Pons (tissue), 1 donor: ENCODE data around the gene NPEPL1.
"Not testable (repeated sequence)": the region's sequence is repeated elsewhere in the genome, so short reads cannot be mapped to it uniquely, and the experiment has no call there.

ENCODE experiments used
- DNase-seq: peaks from one replicate; pipeline ENCODE4 v3.0.0-alpha.2; 2016; ENCODE audit warnings: low spot score

Gene NPEPL1

DNA sequence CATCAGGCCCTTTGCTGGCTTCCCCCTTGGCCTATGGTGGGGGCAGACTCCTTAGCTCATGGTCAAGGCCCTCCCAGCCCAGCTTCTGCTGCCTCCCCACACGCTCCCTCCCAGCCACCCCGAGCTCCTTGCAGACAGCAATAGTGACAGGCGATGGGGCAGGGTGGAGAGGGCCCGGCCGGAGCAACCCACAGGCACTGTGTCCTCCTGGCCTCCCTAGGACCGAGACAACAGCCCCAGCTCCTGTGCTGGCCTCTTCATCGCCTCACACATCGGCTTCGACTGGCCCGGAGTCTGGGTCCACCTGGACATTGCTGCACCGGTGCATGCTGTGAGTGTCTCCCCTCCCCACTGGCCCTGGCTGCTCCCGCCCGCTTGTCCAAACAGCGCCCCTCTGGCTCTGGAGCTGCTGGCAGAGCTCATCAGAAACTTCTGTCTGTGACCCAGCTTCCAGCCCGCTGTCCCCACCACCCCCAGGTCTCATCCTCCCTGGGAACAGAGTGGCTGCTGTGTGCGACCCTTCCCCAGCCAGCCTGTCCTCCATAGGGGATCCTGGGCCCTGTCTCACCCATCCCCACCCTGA, 21.8 kb downstream of the NPEPL1 start:
- DNase-seq = no peak

DNA sequence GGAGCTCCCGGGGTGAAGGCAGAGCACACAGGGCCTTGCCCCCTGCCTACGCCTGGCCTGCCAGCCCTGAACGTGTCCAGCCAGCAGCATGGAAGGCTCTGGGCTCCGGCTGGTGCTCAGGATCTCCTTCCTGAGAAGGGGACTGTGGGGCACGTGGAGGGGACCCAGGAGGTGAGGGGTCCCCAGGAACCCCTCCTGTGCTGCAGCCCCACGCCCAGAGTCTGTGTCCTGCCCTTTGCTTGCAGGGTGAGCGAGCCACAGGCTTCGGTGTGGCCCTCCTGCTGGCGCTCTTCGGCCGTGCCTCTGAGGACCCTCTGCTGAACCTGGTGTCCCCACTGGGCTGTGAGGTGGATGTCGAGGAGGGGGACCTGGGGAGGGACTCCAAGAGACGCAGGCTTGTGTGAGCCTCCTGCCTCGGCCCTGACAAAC, 22.3 kb downstream of the NPEPL1 start:
- no peak for DNase-seq

DNA sequence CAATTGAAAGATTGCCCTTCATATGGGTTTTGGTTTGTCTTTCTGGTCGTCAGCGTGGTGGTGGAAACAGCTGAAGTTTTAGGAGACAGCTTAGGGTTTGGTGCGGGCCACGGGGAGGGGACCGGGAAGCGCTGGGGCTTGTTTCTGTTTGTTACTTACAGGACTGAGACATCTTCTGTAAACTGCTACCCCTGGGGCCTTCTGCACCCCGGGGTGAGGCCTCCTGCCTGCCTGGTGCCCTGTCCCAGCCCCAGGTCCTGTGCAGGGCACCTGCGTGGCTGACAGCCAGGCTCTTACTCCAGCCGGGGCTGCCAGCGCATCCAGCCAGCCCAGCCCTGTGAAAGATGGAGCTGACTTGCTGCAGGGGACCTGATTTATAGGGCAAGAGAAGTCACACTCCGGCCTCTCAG, 22.8 kb downstream of the NPEPL1 start:
- DNase-seq = no peak

DNA sequence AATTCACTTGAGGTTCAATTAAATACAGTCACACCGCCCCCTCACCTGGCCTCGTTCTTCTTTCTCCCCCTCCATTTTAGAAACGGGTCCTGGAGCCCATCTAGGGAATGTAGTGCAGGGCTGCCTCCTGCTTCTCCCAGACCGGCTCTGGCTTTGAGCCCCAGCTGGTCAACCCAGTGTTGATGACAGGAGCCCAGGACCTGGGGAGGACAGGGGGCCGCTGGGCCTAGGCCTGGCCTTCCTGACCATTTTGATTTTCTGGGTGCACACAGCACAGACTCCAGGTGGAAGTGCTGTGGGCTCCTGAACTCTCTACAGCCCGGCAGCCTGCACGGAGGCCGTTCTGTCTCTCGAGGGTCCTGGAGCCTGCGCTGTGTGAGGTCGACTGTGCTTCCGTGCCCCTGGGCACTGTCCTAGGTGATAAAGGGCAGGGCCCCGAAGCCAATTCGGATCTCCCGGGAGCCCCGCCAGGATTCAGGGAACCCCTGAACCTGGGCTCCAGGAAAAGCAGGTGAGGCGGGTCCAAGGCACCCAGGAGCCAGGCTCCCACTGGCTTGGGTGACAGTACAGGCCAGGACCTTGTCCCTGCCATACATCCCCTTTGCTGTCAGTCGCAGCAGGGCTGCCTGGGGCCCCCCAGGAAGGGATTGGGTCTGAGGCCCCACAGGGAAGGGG, 23.3 kb downstream of the NPEPL1 start:
- no peak for DNase-seq

DNA sequence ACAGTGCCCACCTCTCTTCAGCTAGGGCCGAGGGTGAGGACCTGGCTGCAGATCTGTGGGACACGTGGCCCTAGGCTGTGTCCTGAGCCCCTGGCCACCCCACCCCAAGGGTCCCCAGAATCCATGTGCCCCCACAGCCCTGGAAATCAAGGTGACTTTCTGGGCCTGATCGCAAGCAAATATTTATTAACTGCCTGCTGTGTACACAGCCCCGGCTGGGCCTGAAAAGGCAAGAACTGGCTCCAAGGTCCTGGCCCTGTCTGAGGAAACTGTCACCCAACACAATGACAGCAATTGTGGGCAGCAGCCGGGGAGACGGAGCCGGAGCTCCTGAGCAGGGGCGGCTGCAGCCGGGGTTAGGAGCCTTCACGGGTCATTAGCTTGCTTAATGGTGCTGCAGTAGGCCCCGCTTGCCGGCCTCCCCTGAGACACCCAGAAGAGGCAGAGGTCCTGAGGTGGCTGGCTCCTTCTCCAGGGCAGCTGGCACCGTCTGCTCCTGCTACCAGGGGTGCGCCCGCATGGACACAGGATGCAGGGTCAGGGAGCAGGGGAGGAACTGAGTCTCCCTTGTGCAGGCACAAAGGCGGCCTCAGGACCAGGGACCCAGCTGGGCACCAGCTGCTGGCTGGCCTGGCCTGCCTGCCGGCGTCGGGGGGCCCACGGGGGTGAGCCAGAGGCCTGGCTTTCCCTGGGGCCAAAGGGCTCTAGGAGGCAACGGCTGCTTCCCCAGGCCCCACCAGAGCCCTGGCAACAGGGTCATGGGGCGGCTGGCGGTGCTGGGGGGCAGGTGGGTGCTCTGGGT, 24.1 kb downstream of the NPEPL1 start:
- DNase-seq = peak; percentile 41

DNA sequence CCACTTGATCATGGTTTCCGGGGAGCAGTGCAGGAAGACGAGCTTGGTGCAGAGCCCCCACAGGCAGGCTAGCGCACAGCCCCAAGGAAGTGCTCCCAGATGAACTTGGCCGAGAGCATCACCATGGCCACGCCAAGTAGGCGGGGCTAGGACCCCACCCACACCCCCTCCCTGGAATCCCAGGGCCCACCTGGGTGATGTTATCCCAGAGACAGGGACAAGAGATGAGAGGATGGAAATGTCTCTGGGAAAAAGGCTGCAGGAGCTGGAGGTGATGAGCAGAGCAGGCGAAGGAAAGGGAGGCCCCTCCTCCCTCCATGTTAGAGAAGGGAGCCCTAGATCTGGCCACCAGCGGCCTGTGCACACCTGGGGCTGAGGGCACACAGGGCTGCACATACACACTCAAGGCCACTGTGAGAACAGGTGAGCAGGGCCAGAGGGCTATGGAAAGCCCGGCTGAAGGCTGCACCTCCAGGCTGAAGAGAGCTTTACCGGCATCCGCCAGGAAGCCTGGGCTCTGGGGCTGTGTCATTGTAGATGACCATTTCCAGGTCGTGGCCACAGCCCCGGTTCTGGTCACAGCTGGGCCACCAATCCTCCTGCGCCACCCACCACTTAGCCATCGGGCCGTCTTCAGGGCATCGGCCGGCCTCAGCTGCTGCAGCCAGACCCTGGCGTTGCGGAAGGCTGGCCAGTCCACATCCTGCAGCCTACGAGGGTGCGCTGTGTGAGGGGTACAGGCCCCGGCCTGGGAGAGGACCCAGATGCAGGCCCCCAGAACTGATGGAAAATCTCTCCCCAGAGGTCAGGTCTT, 24.9 kb downstream of the NPEPL1 start:
- DNase-seq = no peak

DNA sequence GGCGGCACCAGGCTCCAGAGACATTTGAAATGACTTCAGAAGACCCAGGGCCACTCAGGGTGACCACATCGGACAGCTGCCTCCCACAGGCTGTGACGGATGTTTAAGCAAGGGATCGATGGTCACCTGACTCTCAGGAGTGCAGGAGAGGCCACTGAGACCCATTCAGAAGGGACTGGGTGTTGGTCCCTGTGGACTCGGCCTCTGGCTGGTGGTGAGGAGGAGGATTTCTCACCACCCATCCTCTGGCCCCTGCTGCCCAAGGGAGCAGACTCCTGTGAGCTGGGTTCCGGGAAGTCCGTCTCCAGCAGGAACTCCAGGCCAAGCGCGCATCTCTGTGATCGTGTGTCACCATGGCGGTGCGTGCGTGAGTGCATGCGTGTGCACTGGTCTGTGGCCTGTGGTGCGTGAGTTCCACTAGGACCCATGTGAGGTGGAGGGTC, 25.5 kb downstream of the NPEPL1 start:
- no peak for DNase-seq

DNA sequence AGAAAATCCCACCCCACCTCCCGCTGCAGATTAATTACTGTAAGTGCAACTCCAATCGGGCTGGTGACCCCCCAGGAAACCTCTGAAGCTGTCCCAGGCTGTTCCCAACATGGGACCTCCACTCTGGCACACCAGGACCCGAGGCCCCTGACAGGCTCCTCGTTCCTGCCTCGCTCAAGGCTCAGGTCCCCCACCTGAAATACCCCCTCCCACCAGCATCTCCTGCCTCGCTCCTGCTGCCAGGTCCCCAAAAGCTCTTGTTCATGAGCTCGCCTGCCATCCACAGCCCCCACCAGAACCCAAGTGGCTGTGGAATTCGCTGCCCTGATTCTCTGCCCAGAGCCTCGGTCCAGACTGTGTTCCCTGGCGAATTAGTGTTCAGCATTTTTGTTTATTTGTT, 26.1 kb downstream of the NPEPL1 start:
- no peak for DNase-seq

DNA sequence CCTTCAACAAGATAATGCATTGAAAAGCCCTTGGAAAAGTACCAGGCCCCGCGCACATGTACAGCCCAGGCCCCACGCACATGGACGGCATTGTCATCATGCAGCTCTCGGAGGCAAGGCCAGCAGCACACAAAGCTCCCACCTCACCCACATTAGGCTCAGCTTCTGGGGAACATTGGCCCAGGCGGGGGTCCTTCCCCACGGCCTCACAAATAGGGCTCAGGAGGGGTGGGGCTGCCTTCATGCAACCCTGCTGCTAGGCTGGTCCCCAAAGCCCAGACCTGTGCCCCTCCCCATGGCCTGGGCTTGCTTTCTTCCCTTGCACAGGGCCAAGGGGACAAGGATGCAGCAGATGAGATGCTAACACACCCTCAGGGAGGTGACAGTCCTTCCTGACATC, 26.7 kb downstream of the NPEPL1 start:
- no peak for DNase-seq

DNA sequence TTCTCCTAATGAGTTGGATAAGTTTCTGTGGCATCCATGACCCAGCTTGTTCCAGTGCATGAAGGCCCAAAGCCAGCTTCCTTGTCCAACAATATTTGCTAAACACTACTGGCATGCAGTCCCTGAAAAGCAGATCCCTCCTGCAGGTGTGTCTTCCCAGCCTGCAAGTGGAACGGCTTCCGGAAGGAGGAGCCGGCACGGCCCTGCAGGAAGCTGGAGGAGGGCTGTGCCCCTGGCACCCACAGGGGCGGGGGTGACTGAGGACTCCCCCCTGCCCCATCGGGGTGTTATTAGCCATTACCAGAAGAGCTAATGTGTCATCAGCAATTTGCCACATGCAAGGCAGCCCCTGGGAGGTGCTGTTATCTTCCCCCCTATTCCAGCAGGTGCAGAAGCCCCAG, 27.4 kb downstream of the NPEPL1 start:
- DNase-seq = no peak

DNA sequence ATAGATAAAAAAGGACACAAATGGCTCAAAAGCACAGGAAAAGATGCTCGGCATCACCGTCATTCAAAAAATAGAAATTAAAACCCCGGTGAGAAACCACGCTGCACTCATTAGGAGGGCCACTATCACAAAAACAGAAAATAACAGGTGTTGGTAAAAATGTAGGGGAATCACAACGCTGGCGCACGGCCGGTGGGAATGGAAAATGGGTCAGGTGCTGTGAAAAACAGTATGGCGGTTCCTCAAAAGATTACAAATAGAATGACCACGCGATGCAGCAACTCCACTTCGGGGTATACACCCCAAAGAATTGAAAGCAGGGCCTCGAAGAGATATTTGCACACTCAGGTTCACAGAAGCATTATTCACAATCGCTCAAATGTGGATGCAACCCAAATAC, 28.3 kb downstream of the NPEPL1 start:
- no peak for DNase-seq

DNA sequence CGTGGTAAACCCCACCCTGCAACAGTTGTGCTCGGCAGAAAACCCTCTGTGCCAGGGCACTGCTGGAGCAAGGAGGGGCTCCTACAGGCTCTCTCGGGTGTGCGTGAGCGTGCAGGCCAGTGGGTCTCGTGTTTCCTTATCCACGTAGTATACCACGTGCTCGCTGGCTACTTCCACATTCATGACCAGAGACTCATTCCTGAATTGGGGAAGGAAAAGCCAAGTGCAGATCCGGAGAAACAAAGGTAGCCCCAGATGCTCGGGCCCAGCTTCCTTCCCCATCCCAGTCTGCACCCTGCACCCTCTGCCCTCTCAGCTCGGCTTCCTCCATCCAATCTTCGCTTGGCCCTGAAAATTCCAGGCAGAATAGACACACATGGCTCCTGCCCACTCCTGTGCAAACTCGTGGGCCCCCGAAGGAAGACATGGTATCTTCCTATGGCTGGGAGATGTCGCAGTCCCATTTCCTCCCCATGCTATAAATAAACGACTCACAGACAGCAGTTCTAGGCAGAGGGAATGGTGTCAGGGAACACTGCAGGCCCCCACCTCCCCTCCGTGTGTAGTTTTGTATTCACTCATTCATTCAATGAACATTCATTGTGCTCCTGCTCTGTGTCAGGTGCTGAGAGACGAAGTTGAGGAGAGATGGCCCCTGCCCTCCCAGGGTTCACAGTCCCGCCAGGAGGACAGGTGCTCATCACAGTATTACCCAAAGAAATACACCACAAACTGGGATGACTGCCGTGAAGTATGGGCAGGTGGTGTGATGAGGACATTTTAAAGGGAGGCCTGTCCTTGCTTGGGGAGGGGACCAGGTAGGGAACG, 29.6 kb downstream of the NPEPL1 start:
- no peak for DNase-seq

DNA sequence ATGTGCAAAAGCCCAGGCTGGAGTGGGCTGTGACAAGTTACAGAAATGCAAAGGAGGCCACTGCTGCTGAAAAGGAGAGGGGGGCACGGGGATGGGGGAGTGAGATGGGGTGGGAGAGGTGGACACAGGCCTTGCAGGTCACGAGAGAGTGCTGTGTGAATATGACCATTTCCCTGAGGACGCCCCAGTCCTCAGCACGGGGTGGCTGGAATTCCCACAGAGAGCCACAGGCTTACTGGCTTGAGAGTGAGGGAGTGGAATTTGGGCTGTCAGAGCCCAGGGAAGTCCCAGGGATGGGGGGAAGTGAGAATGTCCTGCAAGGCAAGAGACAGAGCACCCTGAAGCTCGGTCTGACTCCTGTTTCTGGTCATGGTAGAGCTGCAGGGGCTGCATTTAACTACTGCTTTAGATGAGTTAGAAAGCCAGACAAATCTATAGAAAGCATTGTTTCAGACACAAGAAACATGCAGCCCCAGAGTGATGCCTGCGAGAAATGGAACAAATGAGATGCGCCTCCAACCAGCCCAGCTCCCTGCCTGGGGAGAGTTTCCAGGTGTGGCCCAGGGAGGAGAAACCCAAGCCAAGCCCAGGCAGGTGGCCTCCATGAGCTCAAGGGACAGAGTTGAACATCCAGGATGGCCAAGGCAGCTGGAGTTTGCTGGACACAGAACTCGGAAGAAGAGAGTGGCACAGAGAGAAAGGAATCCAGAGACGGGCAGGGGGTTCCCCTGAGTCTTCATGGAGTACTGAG, 30.5 kb downstream of the NPEPL1 start:
- no peak for DNase-seq

DNA sequence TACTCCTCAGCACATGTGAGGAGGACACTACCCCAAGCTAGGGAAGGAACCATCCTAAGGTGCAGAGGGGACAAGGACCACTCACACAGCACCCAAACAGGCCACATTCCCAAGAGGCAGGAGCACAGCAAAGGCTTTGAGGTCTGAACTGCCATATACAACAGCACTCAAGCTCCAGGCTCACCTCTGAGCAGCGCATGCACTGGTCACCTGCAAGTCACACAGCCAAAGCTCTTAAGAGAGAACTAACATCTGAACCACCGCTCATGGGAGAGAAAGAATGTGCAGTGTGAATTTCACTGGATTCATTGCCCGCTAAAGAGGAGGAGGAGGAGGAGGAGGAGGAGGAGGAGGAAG, 31.0 kb downstream of the NPEPL1 start:
- no peak for DNase-seq

DNA sequence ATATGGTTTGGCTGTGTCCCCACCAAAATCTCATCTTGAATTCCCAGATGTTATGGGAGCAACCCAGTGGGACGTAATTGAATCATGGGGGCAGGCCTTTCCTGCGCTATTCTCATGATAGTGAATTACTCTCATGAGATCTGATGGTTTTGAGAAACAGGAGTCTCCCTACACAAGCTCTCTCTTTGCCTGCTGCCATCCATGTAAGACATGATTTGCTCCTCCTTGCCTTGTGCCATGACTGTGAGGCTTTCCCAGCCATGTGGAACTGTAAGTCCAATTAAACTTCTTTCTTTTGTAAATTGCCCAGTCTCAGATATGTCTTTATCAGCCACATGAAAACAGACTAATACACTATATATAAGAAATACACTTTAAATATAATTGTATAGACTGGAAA, 33.6 kb downstream of the NPEPL1 start:
- not testable (repeated sequence) for DNase-seq

DNA sequence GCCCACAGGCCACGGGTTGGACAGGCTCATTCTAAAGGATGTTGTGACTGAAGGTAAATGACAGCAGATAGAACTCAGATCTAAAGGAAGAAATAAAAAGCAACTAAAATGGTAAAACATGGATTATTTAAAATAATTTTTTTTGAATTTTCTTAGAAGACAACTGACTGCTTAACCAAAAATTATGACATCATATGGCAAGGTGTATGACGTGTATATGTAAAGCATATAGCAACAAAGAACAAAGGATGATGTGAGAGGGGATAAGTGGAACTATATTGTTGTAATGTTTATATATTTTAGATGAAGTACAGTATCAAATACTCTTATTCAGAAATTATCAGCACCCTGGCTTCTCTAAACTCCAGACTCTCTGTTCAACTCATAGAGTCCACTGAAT, 38.6 kb downstream of the NPEPL1 start:
- no peak for DNase-seq

DNA sequence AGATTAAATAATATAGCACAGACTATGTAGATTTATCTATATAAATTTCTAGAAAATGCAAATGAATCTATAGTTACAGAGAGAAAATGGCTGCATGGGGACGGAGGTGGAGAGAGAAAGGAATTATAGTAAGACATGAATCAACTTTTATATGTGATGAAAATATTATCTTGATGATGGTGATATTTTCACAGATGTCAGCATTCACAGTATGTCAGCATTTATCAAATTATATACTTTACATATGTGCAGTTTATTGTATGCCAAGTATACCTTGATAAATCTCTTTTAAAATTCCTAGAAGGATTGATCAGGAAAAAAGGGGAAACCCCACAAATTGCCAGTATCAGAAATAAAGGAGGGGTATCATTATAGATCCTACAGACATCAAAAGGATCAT, 44.6 kb downstream of the NPEPL1 start:
- no peak for DNase-seq

DNA sequence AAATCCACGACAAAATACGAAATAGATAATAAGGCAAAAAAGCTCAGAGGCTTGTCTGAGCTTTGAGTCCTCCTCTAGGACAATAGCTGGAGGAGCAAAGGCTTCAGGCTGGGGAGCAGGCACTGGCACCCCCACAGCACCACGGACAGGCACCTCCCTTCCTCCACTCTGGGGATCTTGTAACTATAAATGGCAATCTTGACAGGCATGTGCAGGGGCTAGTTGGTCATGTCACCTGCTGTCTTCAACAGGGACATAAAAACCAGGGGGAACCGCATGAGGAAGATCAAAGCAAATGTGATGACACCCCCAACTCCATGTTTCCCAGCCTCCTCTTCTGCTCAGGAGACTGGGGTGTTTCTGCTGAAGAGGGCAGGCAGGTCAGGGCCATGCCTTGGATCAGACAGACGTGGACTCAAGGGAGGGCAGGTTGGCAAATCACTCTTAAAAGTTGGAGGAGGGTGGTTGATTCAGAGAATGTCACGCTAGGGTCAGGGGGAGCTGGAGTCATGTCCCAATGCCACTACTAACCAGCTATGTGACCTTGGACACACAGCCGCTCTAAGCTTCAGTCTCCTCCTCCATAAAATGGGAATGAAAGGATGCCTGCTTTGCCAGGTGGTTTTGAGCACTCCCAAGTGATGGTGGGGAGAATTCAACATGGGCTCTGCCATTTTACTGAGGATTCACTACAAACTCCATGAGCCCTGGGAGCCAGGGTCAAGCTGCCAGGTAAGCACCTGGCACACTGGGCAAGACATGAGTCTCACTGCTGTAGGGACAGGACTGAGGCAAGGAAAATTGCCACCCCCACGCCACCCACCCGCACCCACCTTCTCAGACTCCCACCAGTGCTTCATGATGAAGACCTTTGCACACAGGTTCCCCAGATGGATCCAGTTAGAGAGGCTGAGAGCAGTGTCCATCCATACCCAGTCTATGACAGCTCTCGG, 48.0 kb downstream of the NPEPL1 start:
- DNase-seq = no peak

DNA sequence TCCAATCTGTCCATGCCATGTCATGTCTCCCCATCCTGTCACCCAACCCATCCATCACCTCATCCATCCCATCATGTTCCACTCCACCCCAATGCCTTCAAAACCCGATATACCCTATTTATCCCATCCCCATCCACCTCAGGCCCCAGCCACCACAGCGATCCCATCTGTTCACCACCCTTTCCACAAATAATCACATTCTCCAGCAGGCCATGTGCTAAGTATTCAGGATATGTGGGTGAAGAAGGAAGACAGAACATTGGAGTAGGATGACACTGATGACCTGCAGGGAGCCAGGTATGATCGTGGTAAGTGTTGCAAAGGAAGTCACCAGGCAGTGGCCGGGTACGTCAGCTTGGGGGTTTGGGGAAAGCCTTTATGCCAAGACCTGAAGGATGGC, 48.8 kb downstream of the NPEPL1 start:
- DNase-seq = no peak
